T-helper 2 cell (primary cell): ENCODE results near the gene OSM.

Experiments
- DNase-seq, 5 experiments: peaks; one replicate each; pipeline versions ENCODE4 v3.0.0 to v3.0.0-alpha.2; 2012 to 2022
- total RNA-seq, 2 donors: gene quantifications; one replicate each; lab custom pipeline; 2026; lab: John Stamatoyannopoulos, UW

OSM gene
- total RNA-seq: 27.2 to 27.7 reads per million in 2 donors

DNA sequence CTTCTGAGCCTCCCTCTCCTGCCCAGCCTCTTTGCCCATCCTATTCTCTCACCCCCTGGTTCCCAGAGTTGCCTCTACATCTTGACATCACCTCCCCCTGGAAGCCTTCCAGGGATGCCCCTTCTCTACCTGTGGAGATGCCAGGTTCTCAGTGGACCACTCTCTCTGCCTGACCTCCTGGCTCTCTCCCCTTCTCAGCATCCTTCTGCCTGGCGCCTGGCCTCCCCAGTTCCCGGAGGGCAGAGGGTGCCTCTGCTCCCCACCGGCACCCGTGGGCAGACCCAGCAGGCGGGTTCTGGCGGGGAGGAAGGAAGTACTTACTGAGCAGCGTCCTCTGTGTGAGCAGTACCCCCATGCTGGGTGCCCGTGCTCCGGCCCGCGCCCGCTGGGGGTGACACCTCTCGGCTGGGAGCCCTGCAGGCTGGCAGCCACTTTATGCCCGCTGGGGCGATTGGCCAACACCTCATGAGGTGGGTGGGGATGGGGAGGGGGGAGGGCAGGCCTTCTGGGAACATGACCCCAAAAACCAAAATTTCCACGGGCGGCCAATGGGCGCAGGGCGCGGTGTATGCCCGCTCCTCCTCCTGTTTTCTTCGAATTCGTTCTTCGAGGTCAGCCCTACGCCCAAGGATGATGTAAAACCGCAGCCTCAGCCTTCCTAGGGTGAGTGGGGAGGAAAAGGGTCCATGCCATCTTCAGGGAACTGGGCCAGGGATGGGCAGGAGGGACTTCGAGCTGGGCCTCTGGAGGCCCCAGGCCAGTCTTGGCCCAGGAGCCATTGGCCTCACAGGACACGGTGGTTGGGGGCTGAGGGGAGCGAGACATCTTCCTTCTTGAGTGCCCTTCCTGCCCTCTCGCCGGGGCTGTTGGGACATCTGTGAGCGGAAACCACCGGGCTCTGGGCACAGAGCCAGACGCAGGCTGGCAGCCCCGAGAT lies at the start of gene OSM:
Gene OSM (minus strand): TSS at position 407 of the 937 bp plus-strand sequence. CDS start 52 bp downstream, at position 355.
- peak; percentile 32 to 93 (median 51) for DNase-seq

DNA sequence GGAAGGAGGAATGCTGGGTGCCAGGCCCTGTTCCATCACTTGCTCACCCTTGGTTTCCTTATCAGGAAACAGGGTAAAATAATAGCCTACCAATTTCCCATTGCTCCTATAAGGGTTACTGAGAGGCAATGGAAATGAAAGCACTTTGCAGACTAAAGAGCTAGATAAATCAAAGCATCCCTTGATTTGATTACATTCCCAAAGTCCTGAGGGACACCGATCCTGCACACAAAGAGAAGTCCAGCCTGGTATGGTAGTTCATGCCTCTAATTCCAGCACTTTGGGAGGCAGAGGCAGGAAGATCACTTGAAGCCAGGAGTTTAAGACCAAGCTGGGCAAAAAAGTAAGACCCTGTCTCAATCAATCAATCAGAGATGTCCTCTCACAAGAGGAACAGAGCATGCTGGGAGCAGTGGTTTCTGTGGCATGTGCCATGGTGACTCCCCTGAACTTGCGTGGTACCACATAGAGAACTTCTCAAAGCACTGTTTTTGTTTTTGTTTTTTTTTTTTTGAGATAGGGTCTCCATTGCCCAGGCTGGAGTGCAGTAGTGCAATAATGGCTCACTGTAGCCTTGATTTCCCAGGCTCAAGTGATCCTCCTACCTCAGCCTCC lies 49.4 kb upstream of the OSM start:
- DNase-seq: peak in 1 of 5 experiments; percentile 64

GRCh38 chr22:30314915-30315314 lies 48.3 kb upstream of the OSM start:
- DNase-seq: peak in 4 of 5 experiments; percentile 26 to 68 (median 48)

GRCh38 chr22:30313527-30314363 lies 47.1 kb upstream of the OSM start:
- DNase-seq: no peak

GRCh38 chr22:30312053-30312452 lies 45.4 kb upstream of the OSM start:
- peak in 1 of 5 experiments; percentile 49 for DNase-seq

- DNase-seq: no peak
Measured at GRCh38 chr22:30310881-30311771, 44.5 kb upstream of the OSM start.

DNA sequence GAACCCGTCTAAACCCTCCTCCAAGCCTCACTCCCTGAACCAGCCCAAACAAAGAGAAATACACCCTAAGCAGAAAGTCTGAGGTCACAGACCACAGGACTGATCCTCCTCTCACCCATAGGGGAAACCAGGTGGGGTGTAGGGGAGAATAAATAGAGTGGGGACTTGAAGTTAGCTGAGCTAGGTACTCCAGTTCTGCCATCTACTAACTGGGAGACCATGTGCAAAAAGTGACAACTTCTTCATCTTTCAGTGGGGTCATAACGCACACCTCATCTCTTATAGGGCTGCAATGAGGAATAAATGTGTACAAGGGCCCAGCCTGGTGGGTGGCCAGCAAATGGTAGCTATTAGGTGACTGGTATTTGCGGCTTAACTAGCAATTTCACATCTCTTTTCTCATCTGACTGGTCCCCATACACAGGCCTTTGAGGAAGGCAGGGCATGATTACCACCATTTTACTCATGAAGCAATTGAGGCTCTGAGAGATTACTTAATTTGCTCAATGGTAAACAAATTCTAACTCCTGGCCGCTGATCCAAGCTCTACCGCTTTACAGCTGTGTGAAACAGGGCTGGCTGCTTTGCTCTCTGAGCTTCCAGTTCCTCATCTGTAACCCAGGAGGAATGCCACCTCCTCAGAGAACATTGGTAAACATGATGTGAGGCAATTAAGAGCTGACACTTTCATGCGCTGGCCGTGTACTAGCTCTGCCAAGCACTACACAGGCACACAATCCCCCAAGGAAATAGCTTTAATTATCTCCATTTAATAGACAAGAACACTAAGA lies 43.5 kb upstream of the OSM start:
- DNase-seq: peak in 1 of 5 experiments; percentile 83

- peak in 1 of 5 experiments; percentile 85 for DNase-seq
Measured at GRCh38 chr22:30308518-30309230, 42.0 kb upstream of the OSM start.

DNA sequence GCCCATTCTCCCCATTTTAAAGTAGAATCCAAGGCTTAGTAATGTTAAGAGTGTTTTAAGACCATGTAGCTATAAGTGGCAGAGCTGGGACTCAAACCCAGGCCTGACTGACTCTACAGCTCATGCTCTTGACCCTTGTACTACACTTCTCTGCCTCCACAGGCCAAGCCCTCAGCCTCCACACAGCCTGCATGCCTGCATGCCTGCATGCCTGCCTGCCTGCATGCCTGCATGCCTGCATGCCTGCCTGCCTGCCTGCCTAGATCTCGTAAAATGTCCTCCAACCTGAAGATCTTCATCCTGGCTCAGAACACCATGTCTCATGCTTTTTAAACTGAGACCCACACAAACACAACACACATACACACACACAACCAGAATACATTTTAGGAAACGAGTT lies 41.4 kb upstream of the OSM start:
- DNase-seq: no peak

DNA sequence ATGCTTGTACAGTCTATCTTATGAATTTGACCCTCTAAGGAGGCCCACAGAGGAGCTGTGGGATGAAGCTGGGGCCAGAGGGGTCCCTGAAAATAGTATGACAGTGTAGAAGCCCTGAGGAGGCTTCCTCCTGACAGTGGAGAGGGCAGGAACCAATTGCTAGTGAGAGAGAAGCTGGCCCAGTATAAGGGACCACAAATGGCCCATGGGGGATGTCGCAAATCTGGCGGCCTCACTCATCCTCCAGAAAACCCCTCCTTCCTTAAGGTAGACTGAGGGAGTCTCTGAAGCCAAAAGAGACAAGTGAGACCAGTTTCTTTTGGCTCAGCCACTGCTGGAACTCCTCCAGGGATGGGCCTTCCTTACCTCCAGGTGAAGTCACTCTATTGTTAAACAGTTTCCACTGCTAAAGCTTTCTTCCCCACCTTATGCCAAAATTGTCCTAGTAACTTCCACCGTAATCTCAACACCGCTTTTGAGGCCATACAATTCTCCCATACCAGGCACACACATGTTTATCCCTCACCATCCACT lies 40.5 kb upstream of the OSM start:
- peak in 1 of 5 experiments; percentile 61 for DNase-seq

DNA sequence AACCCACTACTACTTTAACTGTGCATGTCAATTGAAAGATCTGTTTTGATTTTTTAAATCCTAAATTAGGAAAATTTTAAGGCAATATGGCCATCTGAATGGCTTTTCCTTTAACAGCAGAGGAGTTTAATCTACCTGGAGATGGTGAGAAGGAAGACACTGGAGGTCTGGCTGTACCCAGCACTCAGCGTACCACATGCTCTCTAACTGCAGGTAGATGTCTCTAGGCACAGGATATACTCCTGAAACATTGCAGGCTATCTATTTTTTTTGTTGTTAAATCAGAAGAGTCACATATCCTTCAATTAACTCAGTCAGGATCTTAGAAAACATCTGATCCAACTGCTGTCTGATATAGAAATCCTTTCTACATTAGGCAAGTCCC lies 40.0 kb upstream of the OSM start:
- no peak for DNase-seq

DNA sequence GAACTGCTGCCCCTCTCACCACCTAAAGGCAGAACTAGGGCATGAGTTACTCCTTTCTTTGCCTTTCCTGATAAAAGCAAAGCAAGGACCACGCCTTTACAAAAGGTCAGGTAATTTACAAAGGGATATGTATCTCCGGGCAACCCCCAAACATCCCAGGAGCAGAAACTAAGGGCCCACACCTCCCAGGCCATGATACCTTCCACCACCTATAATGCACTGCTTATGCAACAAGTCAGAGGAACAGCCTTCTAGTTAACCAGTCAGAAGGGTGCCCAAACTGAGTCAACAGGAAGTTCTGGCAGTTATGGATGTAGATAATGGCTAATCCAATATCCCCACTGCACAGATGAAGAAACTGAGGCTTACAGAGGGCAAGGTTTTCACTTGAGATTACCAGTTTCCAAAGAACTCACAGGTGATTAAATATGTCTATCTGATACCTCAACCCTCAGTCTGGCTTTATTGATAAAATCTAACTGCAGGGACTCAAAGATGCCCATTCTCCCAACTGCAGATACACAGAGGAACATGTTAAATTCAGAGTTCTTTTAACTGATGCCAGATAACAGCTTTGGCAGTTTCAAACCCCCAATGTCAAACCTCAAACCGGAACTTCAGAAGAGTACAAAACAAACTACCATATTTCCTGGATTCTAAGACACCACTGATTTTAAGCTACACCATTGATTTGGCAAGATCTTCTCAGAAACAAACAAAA lies 39.4 kb upstream of the OSM start:
- DNase-seq: peak in 2 of 5 experiments; percentile 66 to 94

DNA sequence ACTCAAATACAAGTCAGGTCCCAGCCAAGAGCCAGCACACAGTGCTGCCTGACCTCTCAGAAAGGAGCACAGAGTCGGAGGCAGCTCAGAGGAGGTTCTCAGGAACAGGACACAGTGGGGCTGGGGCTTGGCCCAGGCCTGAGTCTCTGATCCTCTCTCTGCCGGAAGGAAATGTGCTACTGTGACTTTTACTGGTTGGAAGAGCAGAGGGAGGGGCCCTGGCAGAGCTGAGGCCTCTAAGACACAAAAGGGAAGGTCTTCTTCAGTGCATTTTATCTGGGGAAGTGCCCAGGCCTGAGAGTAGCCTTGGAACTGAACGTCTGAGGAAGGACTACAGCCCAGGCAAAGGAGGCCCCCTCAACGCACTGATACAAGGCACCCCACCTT lies 38.9 kb upstream of the OSM start:
- DNase-seq: peak in 2 of 5 experiments; percentile 36 to 92

- DNase-seq: no peak
Measured at GRCh38 chr22:30304495-30305244, 38.0 kb upstream of the OSM start.

- DNase-seq: no peak
Measured at GRCh38 chr22:30302810-30303138, 36.1 kb upstream of the OSM start.

DNA sequence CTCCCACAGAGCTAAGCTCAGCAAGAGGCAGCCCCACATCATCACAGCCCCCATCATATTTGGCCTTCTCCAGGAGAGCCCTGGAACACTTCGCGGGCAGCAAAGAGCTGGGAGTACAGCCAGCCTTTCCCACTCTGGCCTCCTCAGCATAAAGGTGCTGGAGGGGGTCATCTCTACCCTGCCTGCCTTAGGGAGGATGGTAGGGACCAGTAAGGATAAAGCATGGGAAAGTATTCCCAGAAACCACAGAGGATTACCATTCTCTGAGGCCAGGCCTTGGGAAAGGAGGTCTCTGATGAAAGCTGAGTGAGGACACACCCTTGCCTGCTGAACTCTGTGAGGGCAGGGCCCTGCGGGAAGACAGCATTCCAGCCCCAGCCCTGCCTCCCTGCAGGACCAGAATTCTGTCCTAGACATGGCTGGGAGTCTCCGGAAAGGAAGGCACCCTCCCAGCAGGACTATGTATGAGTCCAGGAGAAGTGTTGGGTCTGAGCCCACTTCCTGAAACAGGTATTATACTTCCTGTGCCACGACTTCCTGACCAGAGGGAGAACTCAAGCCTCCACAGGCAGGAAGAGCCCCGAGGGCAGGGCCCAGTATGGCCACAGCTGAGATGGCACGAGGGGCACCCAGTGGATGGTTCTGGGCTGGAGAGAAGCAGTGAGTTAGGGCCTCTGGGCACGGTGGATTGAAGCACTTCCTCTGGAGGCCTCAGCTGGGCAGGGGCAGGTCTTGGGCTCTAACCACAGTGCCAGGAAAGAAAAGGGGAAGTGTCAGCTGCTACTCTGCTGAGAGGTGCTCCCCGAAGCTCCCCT lies 35.6 kb upstream of the OSM start:
- peak in 1 of 5 experiments; percentile 33 for DNase-seq

DNA sequence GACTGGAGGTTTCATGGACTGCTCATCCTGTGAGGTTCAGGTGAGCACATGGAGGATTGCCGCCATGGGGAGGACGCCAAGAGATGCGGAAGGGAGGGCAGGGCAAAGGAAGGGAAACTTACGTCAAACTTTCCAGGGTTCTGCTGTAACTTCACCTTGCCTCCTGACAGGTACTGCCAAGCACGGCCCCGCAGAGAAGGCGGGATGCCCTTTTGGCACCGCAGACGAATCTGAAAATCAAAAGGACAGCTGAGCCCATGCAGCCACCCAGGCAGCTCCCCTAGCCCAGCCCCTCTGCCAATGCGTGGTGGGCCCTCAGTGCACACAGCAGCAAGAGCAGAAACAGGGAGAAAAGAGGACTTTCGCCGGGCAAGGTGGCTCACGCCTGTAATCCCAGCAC lies 32.7 kb upstream of the OSM start:
- DNase-seq: no peak
